HG03520 (cell line): ENCODE data around the gene TSPEAR.

Experiments used
- ATAC-seq: cut with Tn5 transposase; IDR thresholded peaks from one replicate; pipeline ENCODE4 v1.9.1; 2021; ENCODE audit warnings: mild to moderate bottlenecking, moderate library complexity; ENCODE audit not compliant: unreplicated experiment

TSPEAR gene

DNA sequence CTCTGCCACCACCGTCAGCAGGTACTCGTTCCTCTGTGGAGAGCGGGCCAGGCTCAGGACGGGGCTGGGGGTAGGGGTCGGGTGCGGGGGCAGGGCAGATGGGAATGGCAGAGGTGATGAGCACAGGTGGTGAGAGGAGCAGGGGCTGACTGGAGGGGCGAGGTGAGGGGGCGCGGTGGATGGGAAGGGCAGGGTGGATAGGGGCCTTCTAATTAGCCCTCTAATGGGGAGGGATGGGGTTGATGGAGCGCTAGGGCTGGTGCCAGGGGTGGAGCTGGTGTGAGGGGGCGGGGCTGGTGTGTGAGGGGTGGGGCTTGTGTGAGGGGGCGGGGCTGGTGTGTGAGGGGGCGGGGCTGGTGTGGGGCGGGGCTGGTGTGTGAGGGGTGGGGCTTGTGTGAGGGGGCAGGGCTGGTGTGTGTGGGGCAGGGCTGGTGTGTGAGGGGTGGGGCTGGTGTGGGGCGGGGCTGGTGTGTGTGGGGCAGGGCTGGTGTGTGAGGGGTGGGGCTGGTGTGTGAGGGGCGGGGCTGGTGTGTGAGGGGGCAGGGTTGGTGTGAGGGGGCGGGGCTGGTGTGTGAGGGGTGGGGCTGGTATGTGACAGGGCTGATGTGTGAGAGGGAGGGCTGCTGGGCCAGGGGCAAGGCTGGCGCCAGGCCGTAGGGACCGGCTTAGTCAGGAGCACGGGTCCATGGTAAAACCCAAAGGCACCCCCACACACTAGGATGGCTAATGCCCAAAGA, 177.3 kb downstream of the TSPEAR start:
- no peak for ATAC-seq

DNA sequence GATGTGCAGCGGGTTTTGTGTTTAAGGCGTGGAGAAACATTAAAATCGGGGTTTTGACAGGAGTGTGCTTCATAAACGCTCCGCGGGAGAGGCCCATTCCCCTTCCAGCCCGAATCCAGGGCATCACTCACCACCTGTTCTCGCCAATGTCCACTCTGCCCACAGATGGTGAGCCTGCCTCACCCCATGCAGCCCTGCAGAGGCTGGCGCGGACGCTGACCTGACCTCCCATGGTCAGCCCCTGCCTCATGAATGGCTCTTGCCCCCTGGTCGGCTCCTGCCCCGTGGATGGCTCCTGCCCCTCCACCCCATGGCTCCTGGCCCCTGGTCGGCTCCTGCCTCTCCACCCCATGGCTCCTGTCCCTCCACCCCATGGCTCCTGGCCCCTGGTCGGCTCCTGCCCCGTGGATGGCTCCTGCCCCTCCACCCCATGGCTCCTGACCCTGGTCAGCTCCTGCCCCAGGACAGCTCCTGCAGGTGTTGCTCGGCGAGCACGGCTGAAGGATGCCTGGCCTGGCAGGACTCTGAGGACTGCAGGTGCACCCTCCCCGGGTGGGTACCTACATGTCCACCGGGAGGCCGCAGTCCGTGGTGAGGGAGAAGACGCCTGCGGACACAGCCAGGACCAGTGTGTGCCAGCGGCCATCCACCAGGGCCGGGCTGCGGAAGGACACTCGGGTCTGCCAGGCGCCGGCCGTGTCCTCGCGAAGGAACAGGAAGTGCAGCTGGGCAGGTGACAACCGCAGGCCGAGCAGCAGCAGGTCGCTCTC, 178.1 kb downstream of the TSPEAR start:
- ATAC-seq: no peak

DNA sequence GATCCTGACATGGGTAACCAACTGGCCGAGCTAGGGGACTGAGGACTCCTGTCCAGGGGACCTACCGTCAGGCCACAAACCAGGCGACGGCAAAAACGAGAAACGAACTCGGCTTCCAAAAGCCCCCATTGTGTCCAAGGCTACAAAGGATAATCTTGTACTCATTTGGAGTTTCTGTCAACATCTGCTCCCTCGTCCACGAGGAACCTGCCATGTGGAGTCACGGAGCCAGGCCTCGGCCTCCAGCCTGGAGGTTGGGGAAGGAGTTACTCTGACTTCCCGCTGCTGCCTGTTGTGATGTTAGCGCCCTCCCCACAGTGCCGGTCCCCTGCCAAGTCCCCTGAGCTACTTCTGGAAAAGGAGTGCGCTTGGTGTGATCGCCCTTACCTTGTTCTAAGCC, 178.7 kb downstream of the TSPEAR start:
- ATAC-seq: no peak

DNA sequence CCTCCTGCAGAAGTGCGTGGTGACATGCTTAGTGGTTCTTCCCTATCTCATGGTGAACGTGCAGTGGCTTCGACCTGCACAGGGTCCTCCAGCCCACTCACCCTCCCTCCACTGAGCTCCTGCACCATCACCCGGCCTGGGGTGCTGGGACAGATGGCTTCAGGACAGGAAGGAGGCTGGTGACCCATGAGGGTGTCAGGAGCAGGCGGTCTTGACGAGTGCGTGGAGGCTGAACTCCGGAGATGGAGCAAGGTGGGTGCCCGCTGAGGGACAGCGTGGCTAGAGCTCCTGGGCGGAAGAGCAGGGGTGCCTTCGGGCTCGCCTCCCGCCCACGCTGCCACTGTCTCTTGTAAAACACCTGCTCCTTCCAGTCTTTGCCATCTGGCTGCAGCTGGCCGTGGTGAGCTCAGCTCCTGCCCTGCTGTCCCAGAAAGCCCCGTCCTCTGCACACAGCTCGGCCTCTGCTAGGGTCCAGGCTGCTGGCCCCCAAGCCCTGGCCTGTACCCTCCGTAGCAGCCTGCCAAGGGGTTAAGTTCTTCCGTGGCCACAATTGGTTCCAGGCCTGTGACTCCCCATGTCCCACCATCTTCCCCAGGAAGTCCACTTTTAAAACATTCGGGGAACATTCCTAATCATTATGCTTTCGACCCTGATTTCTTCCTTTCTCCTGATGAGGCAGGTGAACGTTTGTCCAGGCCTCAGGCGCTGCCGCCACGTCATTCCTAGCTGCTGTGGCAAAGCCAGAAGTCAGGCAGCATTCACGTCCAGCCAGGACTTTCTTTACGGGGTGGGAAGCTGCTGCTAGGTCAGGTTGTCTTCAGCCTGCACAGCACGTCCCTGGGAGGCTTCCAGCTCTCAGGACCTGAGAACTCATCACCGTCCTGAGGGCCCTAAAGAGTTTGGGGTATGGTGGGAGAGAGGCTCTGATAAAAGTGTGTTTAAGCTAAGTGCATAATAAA, 179.5 kb downstream of the TSPEAR start:
- ATAC-seq: no peak

DNA sequence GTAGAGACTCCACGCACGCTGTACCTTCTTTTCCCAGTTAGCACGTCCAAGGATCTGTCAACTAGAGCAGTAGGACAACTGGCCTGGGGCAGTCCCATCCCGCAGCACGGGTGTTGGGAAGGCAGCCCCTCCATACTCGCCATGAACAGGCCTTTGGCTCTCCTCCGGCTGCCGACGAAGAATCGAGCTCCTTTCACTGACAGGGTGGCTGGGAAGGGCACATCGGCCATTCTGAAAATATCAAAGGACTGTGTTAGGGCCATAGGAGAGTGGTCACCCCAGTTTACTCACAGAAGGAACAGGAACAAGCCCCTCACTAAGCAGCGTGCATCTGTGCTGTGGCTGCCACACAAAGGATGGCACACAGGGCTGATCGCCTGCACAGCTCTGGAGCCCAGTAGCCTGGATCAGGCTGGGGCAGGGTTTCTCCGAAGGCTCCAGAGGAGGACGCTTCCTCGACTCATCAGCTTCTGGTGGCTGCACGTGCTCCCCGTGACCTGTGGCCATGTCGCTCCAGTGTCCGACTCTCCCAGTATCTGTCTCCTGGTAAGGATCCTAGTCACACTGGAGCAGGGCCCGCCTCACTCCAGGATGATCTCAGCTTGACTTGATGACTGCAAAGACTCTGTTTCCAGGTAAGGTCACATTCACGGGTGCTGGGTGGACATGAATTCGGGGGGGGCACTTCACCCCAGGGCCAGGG, 180.3 kb downstream of the TSPEAR start:
- ATAC-seq: no peak

DNA sequence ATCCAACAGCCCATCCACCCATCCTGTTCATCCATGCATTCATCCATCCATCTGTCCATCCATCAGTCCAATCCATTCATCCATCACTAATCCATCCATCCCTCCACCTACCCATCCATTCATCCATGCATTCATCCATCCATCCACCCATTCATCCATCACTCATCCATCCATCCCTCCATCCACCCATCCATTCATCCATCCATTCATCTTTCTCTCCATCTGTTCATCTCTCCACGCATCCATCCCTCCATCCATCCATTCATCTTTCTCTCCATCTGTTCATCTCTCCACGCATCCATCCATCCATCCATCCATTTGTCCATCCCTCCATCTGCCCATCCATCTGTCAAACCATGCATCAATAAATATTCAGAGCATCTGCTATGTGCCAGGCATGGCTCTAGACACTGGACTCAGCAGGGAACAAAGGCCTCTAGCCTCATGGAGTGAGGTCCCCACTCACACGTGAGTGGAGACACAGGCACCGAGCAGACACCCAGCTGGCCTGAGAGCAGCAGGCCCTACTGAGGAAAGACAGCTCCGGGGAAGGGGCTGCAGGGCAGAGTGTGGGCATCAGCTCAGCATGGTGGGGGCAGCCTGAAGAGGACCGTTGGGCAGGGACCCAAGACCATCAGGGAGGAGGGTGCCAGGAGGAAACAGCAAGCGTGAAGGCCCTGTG, 181.0 kb downstream of the TSPEAR start:
- no peak for ATAC-seq

DNA sequence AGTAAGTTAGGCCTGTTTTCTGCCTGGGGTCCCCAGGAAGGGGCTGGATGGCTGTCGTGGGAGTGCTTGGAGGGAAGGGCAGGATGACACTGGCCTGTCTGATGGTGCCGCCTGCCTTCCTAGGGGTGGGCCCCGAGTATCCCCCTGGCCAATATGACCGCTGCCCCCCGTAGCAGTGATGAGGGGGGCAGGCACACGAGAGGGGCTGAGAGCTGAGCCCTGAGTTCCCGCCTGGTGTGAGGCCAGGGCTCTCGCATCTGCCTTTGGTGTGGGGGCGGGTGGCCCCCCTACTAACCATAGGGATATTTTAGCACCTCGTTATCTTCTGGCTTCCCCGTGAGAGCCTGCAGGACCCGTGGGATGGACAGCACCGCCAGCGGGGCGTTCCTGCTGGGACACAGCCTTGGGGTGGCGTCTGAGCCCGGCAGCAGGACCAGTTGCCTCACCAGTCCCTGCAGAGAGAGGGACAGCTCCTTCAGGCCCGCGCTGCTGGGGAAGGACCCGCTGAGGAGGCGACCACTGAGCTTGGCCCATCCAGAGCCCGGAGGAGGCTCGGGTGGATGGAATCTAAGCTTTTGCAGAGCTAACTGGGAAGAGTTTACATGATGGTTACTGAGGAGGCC, 181.8 kb downstream of the TSPEAR start:
- ATAC-seq: no peak

DNA sequence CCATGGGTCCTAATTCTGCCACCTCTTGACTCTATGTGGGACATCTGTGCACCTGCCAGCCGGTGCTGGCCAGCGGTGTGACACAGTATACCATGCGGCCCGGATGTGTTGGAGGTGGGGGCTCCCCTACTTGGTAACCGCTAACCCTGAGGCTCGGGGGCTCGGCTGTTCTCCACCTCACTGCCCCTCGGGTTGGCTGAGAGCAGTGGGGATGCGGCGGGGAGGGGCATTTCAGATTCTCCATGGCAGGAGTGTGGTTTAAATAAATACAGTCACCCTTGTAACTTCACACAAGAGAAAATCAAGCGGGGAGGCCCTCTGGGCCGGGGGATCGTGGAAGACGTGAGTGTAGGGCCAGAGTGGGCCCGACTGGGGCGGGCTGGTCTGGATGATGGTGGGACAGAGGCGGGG, 182.4 kb downstream of the TSPEAR start:
- ATAC-seq: no peak

DNA sequence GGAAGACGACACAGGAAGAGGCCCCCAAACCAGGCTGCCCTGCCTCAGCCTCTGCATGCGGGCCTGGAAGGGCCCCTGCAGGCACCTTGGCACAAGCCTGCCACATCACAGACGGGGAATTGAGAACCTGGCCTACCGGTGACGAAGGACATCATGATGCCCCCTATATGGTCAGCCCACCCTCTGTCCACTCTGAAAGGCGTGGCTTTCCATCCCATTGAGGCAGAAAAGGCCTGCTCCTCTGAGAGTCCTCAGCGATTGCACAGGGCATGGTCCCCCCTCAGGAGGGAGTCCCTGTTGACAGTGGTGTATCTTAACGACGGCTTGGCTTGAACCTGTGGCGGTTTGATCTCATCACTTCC, 182.8 kb downstream of the TSPEAR start:
- ATAC-seq: no peak

DNA sequence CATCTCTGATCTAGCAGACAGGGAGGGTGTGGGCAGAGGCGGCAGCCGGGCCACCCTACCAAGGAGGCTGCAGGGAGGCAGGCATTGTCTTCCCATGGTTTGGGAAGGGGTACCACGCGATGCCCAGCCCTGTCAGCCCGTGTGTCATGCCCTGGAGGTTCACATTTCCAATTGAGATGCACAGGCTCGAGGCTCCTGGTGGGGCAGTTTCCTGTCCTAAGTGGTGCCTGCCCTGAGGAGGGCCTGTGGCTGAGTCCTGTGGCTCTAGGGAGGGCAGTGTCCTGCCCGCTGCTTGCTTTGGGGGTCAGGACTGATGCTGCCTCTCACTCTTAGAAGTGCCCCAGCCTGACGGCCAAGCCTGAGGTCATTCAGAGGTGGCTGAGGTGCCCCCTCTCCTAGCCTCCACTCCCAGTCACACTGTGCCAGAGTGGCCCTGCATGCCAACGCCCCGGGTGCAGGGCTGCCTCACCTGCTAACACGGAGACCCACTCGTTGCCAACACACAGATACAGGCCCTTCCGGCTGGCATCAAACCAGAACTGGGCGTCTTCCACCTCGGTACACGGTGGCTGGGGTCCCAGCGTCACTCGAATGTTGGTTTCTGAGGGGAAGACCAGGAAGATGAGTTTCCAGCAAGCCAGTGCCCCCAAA, 183.3 kb downstream of the TSPEAR start:
- ATAC-seq: no peak

DNA sequence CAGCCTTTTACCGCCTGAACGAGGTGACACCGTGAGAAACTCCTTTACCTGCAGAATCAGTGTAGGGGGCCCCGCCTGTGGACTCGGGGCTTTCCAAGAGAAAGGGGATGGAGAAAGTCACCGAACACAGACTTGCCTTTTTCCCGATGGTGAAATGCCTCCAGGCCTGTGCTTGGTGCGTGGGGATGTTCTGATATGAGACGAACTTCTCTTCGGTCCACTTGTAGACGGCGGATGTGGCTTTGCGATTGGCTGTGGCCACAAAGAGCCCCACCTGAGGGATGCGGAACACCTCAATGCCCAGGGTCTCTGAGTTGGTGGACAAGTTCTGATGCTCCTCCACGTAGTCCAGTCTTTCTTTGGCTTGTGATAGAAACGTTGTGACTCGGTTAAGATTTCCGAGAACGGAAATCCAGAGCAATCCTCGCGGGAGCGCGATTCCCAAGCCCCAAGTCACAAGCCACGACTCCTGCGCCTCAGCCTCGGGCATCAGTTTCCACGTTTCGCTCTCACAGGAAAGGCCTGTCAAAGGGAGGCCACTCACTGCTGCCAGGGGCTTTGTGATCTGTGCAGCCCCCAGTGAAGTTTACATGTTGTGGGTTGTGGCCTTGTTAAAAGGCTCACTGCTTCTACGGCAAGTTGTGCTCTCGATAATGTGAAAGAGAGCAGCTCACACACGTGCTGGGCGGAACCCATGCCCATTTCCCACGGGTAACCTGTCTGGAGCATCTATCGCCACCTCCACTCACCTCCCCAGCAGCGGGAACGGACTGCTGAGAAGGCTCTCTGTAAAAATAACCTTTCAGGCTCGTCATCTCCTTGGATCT, 184.0 kb downstream of the TSPEAR start:
- ATAC-seq: no peak

DNA sequence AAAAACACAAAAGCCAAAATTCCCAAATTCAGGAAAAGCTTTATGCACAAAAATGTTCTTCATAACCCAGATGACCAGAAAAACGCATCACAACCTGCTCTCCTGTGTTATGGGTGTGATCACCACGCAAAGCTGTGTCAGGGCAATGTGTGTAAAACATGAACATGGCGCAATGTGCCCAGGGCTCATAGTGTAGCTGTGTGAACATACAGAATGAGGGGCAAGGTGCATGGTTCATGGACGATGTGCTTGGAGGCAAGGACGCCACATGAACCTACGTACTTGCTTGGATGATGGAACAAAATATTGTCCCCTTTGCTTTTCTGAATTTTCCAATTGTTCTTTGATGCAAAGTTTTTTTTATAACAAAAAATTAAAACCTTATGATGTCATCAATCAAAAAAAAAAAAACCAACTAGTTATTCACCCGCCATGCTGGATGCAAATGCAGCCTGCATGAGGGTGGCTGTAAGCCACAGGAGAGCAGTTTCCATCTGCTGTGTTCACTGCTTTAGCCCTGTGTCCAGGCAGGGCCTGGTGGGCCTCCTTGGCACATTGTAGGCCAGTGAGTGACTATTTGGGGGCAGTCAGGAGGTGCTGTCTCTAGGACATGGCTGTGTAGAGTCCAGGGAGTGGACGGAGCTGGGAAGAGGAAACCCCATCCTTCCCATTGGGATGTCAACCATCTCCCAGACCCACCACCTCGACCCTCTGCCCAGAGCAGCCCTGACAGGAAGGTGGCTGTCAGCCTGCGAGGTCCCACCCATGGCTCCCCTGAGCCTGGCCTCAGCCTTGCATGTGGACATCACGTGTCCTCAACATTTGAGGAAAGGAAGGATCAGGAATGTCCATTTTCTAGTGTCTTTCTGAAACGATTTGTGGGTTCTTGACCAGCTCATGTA, 185.0 kb downstream of the TSPEAR start:
- no peak for ATAC-seq

DNA sequence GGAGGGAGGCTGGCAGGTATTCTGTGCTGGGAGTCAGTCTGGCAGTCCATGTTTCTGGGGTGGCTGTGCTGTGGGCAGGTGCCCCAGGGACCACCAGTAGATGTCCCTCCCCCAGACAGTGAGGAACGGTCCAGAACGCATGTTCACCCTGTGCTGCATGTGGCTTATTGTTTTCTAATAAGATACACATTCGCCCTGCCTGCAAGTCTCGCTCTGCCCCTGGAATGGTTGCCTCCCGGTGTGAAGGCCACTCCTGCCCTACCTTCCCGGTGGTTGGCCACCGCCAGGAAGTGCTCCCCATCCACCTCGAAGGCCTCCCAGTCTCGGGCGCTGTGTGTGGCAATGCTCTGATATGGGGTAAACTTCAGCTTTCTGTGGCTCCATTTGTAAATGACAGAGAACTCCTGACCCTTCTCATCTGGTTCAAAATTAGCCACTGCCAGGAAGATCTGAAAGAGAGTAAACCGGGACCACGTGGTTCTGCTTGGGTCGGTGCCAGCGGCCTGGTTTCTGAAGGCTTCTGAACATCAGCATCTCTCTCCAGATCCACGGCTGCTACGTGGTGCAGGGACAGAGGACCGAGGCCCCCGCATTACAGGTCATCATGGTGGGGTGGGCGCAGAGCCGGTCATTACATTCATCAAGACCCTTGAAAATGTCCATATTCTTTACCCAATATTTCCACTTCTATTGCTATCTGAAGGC, 185.8 kb downstream of the TSPEAR start:
- ATAC-seq: no peak

DNA sequence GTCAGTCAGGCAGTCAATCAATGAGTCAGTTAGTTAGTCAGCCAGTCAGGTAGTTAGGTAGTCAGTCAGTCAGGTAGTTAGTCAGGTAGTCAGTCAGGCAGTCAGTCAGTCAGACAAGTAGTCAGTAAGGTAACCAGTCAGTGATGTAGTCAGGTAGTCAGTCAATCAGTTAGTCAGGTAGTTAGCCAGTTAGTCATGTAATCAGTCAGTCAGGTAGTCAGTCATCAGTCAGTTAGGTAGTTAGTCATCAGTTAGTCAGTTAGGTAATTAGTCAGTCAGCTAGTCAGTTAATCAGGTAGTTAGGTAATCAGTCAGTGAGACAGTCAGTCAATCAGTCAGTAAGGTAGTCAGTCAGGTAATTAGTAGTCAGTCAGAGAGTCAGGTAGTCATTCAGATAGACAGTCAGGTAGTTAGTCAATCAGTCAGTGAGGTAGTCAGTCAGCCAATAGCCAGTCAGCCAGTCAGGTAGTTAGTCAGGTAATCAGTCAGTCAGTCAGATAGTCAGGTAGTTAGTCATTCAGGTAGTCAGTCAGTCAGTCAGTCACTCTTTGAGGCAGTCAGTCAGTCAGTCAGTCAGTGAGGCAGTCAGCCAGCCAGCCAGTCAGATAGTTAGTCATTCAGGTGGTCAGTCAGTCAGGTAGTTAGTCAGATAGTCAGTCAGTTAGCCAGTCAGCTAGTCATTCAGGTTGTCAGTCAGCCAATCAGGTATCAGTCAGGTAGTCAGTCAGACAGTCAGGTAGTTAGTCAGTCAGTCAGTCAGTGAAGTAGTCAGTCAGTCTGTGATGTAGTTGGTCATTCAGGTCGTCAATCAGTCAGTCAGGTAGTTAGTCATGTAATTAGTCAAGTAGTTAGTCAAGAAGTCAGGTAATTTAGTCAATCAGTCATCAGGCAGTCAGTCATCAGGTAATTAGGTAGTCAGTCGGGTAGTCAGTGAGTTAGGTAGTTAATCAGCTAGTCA, 186.7 kb downstream of the TSPEAR start:
- ATAC-seq: no peak

DNA sequence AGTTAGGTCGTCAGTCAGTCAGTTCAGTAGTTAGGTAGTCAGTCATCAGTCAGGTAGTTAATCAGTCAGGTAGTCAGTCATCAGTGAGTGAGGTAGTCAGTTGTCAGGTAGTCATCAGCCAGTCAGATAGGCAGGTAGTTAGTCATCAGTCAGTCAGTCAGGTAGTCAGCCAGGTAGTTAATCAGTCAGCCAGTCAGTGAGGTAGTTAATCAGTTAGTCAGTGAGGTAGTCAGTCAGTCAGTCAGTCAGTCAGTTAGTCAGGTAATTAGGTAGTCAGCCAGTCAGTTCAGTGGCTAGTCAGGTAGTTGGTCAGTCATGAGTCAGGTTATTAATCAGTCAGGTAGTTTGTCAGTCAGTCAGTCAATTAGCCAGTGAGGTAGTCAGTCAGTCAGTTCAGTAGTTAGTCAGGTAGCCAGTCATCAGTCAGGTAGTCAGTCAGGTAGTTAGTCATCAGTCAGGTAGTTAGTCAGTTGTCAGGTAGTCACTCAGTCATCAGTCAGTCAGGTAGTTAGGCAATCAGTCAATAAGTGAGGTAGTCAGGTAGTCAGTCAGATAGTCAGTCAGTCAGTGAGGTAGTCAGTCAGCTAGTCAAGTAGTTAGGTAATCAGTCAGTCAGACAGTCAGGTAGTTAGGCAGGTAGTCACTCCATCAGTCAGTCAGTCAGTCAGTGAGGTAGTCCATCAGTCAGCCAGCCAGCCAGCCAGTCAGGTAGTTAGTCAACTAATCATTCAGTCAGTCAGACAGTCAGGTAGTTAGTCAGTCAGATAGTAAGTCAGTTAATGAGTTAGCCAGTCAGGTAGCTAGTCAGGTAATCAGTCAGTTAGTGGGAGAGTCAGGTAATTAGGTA, 187.6 kb downstream of the TSPEAR start:
- no peak for ATAC-seq
